Measurements from ENCODE around the gene SUGCT. TPM values are rescaled to one million over a fixed set of nuclear protein-coding genes. Genes with fewer than 3 reads are reported as not detected.

The SUGCT gene
- total and polyA plus RNA-seq, 2 of the 13 experiments (the other 11 are each of a cell fraction or from before 2014, with no cell fraction given): 10.1 to 22.2 TPM

DNA sequence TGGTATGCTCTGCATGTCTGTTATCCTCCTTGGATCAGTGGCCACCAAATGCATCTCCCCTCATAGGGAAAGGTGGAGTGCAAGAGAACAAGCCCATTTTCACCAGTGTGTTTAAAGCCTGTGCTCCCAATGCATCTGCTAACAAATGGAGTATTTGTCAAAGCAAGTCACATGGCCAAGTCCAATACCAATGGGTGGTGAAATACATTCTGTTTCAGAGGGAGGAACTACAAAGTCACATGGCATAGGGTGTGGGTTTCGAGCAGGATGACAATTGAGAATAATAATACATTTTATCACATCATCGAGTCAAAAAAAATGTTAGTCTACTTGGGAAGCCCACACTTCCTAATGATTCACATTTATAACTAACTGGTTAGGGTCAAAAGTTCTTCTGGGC, 62.7 kb downstream of the SUGCT start:
- DNase-seq (ENCODE audit: low spot score): no peak
- no peak for TF ChIP-seq ZNF292 (CRISPR knock-in tag; IDR thresholded peaks at IDR 0.05; ENCODE audit: borderline replicate concordance, low read depth)
- TF ChIP-seq FOXP1 (IDR thresholded peaks at IDR 0.05): no peak
- no peak for TF ChIP-seq FOXP1 (CRISPR knock-in tag; IDR thresholded peaks at IDR 0.05)
- no peak for TF ChIP-seq MXI1 (IDR thresholded peaks at IDR 0.05; ENCODE audit: borderline replicate concordance, low read depth, low read length)
- TF ChIP-seq, protein P1, sequence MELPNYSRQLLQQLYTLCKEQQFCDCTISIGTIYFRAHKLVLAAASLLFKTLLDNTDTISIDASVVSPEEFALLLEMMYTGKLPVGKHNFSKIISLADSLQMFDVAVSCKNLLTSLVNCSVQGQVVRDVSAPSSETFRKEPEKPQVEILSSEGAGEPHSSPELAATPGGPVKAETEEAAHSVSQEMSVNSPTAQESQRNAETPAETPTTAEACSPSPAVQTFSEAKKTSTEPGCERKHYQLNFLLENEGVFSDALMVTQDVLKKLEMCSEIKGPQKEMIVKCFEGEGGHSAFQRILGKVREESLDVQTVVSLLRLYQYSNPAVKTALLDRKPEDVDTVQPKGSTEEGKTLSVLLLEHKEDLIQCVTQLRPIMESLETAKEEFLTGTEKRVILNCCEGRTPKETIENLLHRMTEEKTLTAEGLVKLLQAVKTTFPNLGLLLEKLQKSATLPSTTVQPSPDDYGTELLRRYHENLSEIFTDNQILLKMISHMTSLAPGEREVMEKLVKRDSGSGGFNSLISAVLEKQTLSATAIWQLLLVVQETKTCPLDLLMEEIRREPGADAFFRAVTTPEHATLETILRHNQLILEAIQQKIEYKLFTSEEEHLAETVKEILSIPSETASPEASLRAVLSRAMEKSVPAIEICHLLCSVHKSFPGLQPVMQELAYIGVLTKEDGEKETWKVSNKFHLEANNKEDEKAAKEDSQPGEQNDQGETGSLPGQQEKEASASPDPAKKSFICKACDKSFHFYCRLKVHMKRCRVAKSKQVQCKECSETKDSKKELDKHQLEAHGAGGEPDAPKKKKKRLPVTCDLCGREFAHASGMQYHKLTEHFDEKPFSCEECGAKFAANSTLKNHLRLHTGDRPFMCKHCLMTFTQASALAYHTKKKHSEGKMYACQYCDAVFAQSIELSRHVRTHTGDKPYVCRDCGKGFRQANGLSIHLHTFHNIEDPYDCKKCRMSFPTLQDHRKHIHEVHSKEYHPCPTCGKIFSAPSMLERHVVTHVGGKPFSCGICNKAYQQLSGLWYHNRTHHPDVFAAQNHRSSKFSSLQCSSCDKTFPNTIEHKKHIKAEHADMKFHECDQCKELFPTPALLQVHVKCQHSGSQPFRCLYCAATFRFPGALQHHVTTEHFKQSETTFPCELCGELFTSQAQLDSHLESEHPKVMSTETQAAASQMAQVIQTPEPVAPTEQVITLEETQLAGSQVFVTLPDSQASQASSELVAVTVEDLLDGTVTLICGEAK (IDR thresholded peaks at IDR 0.05): no peak
- TF ChIP-seq, protein P1 (CRISPR knock-in tag; IDR thresholded peaks at IDR 0.05): no peak
- no peak for TF ChIP-seq ZNF747 (CRISPR knock-in tag; IDR thresholded peaks at IDR 0.05; ENCODE audit: borderline replicate concordance)
- no peak for TF ChIP-seq NFKBIZ (CRISPR knock-in tag; IDR thresholded peaks at IDR 0.05)
- no peak for TF ChIP-seq SP140L (CRISPR knock-in tag; IDR thresholded peaks at IDR 0.05; ENCODE audit: borderline replicate concordance)
- TF ChIP-seq ZNF556 (CRISPR knock-in tag; IDR thresholded peaks at IDR 0.05; ENCODE audit: borderline replicate concordance): no peak
- no peak for TF ChIP-seq RAD21 (CRISPR knock-in tag; IDR thresholded peaks at IDR 0.05)
- TF ChIP-seq RELA (CRISPR knock-in tag; IDR thresholded peaks at IDR 0.05): no peak
- TF ChIP-seq FOSL1 (CRISPR knock-in tag; IDR thresholded peaks at IDR 0.05; ENCODE audit: borderline replicate concordance): no peak
- TF ChIP-seq HOXA3 (CRISPR knock-in tag; IDR thresholded peaks at IDR 0.05): no peak

More for the DNA sequence above, 62.7 kb downstream of the SUGCT start:
- Histone ChIP-seq H2AFZ (ENCODE audit: low read length) (no peak overlapping the region), H3K27me3 (ENCODE audit: control insufficient read depth in 1 of 2, insufficient read depth in 2 of 2, low read length in 2 of 2) (no peaks in the 10 kb centered on the region), H3K36me3 (replicated peaks in 1 of 2; ENCODE audit: control insufficient read depth in 1 of 2, insufficient read depth in 2 of 2, low read length in 2 of 2) (no peaks in the 10 kb centered on the region), H3K9ac (ENCODE audit: insufficient read depth, low read depth, low read length) (no peak overlapping the region), H3K9me3 (ENCODE audit: low read length) (no peaks in the 10 kb centered on the region), H4K20me1 (ENCODE audit: insufficient read depth, low read length) (no peaks in the 10 kb centered on the region), H3K79me2 (ENCODE audit: insufficient read depth, low read length) (no peaks in the 10 kb centered on the region), H3K4me3 (replicated peaks in 1 of 3; ENCODE audit: insufficient read depth in 1 of 3, low read depth in 2 of 3, low read length in 3 of 3) (no peak overlapping the region), H3K4me1 (ENCODE audit: insufficient read depth, low read length) (no peaks in the 10 kb centered on the region), H3K27ac (ENCODE audit: extremely low read length, insufficient read depth, low read length) (no peak overlapping the region), H3K4me2 (ENCODE audit: low read depth, low read length) (no peak overlapping the region)
- ChIA-PET CTCF (ENCODE audit: low intra/inter-chr PET ratio, low total read pairs) (no interaction called here), POLR2A (no interaction called here)
- intact Hi-C loops (cut with micrococcal nuclease; ENCODE audit: unreplicated experiment) (no loop called here), in situ Hi-C loops (cut with HindIII; ENCODE audit: extremely low pct_ligation_motif_present, low pct_unique_long_range_greater_than_20kb) (no loop called here)
- ATAC-seq (no peak), FAIRE-seq (no peak)
- 73% methylated on average over 2 of the region's 2 CpGs for WGBS (ENCODE audit: low lambda C conversion rate)
- no TSS peak for BruUV-seq (replicated peaks)
